Activated CD8-positive, alpha-beta T cell treated with anti-CD3 and anti-CD28 coated beads for 36 hours (primary cell): ENCODE measurements around the gene BLNK. TPM values are rescaled to one million over a fixed set of nuclear protein-coding genes. Genes with fewer than 3 reads are reported as not detected.

Experiments
- ATAC-seq: fragments of 200-7000 bp; cut with Tn5 transposase; one replicate; pipeline ENCODE4 v1.10.0; 2021; ENCODE audit warnings: mild to moderate bottlenecking, moderate library complexity
- CTCF ChIA-PET: fragments of 350-600 bp; sonication (Branson Sonifier 250); formaldehyde crosslinking; loops from one replicate; lab custom pipeline; 2021; ENCODE audit warnings: antibody characterized with exemption; lab: Charles Lee
- POLR2A ChIA-PET: fragments of 350-600 bp; sonication (Branson Sonifier 250); formaldehyde crosslinking; loops from one replicate; lab custom pipeline; 2021; ENCODE audit warnings: antibody characterized with exemption; lab: Charles Lee
- DNase-seq: peaks from one replicate; pipeline ENCODE4 v3.0.0-alpha.2; 2020
- H3K27ac Mint-ChIP-seq: one replicate; pipeline ENCODE4 v1.8.0; 2021; ENCODE audit warnings: mild to moderate bottlenecking, mixed read lengths
- H3K27me3 Mint-ChIP-seq: one replicate; pipeline ENCODE4 v1.8.0; 2021; ENCODE audit warnings: mixed read lengths
- H3K36me3 Mint-ChIP-seq: one replicate; pipeline ENCODE4 v1.8.0; 2021; ENCODE audit warnings: low read depth, mixed read lengths
- H3K4me1 Mint-ChIP-seq: one replicate; pipeline ENCODE4 v1.8.0; 2021; ENCODE audit warnings: low read depth, mixed read lengths
- H3K4me3 Mint-ChIP-seq: one replicate; pipeline ENCODE4 v1.8.0; 2021; ENCODE audit warnings: mild to moderate bottlenecking, moderate library complexity, mixed read lengths
- H3K9me3 Mint-ChIP-seq: one replicate; pipeline ENCODE4 v1.8.0; 2021; ENCODE audit warnings: mixed read lengths
- intact Hi-C: fragments of 100-400 bp; cut with micrococcal nuclease; formaldehyde crosslinking; loops from one replicate; pipeline ENCODE4 v1.10.0; 2022
- total RNA-seq, 2 experiments: library from RNA; stranded (reverse); gene quantifications; one replicate each; pipeline ENCODE4 v1.2.3, GENCODE V29; 2021
- TF ChIP-seq, protein P1 (sequence below): fragments of 200-600 bp; IDR thresholded peaks from one replicate; pipeline ENCODE4 v1.8.0; 2022; ENCODE audit warnings: antibody characterized with exemption, mild to moderate bottlenecking

Gene BLNK
- total RNA-seq, 2 experiments from 2014 or later = 0.16 TPM; not detected in 1

- H3K27me3 Mint-ChIP-seq = peaks cover 2% of the 10 kb centered on the region
- ChIA-PET POLR2A (no interaction called here), CTCF (interaction anchor here (1.7 kb wide), 1 partner anchor 54 kb away, joined by 6 read pairs; no protein-coding TSS in a partner anchor)
- H3K9me3 Mint-ChIP-seq = no peaks in the 10 kb centered on the region
- ATAC-seq (no peak), DNase-seq (no peak)
- TF ChIP-seq, protein P1, sequence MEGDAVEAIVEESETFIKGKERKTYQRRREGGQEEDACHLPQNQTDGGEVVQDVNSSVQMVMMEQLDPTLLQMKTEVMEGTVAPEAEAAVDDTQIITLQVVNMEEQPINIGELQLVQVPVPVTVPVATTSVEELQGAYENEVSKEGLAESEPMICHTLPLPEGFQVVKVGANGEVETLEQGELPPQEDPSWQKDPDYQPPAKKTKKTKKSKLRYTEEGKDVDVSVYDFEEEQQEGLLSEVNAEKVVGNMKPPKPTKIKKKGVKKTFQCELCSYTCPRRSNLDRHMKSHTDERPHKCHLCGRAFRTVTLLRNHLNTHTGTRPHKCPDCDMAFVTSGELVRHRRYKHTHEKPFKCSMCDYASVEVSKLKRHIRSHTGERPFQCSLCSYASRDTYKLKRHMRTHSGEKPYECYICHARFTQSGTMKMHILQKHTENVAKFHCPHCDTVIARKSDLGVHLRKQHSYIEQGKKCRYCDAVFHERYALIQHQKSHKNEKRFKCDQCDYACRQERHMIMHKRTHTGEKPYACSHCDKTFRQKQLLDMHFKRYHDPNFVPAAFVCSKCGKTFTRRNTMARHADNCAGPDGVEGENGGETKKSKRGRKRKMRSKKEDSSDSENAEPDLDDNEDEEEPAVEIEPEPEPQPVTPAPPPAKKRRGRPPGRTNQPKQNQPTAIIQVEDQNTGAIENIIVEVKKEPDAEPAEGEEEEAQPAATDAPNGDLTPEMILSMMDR = no peak
- peaks cover 13% of the 10 kb centered on the region for H3K4me1 Mint-ChIP-seq
- no peak overlapping the region for H3K4me3 Mint-ChIP-seq
- H3K27ac Mint-ChIP-seq = no peak overlapping the region
- intact Hi-C loops = no loop called here
- H3K36me3 Mint-ChIP-seq = no peaks in the 10 kb centered on the region
Measured at GRCh38 chr10:96283351-96283750, 12.0 kb upstream of the BLNK start.

- H3K4me3 Mint-ChIP-seq = no peak overlapping the region
- ATAC-seq = no peak
- DNase-seq = no peak
- H3K27ac Mint-ChIP-seq = no peak overlapping the region
- H3K9me3 Mint-ChIP-seq = no peaks in the 10 kb centered on the region
- no peaks in the 10 kb centered on the region for H3K36me3 Mint-ChIP-seq
- ChIA-PET CTCF (interaction anchor here (0.8 to 1.2 kb wide), 2 partner anchors 36 to 52 kb away, joined by 4 read pairs; no protein-coding TSS in a partner anchor), POLR2A (no interaction called here)
- intact Hi-C loops = no loop called here
- peaks cover 2% of the 10 kb centered on the region for H3K27me3 Mint-ChIP-seq
- H3K4me1 Mint-ChIP-seq = no peaks in the 10 kb centered on the region
- TF ChIP-seq, protein P1 = no peak
Measured at GRCh38 chr10:96281444-96282029, 10.2 kb upstream of the BLNK start.

DNA sequence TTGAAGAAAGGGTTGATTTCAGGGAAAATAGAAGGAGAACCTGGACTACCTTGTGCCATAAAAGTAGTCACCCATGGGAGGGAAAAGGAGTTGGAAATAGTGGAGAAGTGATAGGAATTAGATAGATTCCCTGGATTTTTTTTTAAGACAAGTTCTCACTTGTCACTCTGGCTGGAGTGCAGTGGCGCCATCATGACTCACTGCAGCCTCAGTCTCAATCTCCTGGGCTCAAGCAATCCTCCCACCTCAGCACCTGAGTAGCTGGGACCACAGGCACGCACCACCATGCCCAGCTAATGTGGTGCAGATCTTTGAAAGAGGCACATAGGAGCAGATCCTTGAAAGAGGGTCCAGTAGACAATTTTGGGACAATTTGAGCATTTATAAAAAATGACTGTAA, 9.5 kb upstream of the BLNK start:
- ChIA-PET CTCF (interaction anchor here (0.8 to 1.2 kb wide), 2 partner anchors 36 to 51 kb away, joined by 4 read pairs; no protein-coding TSS in a partner anchor), POLR2A (no interaction called here)
- H3K27ac Mint-ChIP-seq = no peak overlapping the region
- no peaks in the 10 kb centered on the region for H3K36me3 Mint-ChIP-seq
- no peaks in the 10 kb centered on the region for H3K9me3 Mint-ChIP-seq
- intact Hi-C loops = no loop called here
- DNase-seq (no peak), ATAC-seq (no peak)
- H3K27me3 Mint-ChIP-seq = peaks cover 2% of the 10 kb centered on the region
- H3K4me1 Mint-ChIP-seq = no peaks in the 10 kb centered on the region
- no peak overlapping the region for H3K4me3 Mint-ChIP-seq
- TF ChIP-seq, protein P1 = no peak

- H3K36me3 Mint-ChIP-seq = no peaks in the 10 kb centered on the region
- ChIA-PET CTCF (no interaction called here), POLR2A (no interaction called here)
- TF ChIP-seq, protein P1 = no peak
- no peaks in the 10 kb centered on the region for H3K4me1 Mint-ChIP-seq
- peaks cover 2% of the 10 kb centered on the region for H3K27me3 Mint-ChIP-seq
- intact Hi-C loops = no loop called here
- ATAC-seq = no peak
- H3K4me3 Mint-ChIP-seq = no peak overlapping the region
- H3K27ac Mint-ChIP-seq = no peak overlapping the region
- no peak for DNase-seq
- H3K9me3 Mint-ChIP-seq = no peaks in the 10 kb centered on the region
Measured at GRCh38 chr10:96279191-96279641, 7.8 kb upstream of the BLNK start.

DNA sequence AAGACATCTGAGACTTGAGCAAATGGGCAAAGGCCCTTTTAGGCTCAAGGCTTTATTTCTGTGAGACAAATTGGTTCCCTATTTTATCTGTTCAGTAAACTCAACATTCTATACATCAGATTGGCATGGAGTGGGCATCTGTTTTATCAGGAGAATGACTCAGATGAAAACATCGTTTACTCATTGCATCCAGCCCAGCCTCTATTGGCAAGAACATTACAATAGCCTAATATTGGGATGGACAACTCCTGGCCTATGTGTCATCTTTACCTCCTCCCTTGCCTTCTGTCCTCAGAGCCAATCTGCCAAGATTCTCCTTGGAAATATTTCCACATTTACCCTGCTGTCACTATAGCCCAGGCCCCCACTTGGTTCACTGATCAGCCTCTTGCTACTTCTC, 5.5 kb upstream of the BLNK start:
- no peaks in the 10 kb centered on the region for H3K9me3 Mint-ChIP-seq
- H3K4me3 Mint-ChIP-seq = no peak overlapping the region
- H3K4me1 Mint-ChIP-seq = no peaks in the 10 kb centered on the region
- peaks cover 3% of the 10 kb centered on the region for H3K27me3 Mint-ChIP-seq
- POLR2A ChIA-PET = no interaction called here
- ATAC-seq (no peak), DNase-seq (no peak)
- CTCF ChIA-PET = interaction anchor here (1.1 kb wide), 1 partner anchor 48 kb away, joined by 3 read pairs; no protein-coding TSS in a partner anchor
- intact Hi-C loops = no loop called here
- no peak overlapping the region for H3K27ac Mint-ChIP-seq
- TF ChIP-seq, protein P1 = no peak
- H3K36me3 Mint-ChIP-seq = no peaks in the 10 kb centered on the region
